HL-60/S4 (cell line): Measurements from ENCODE around the gene LYPD1.

ENCODE experiments used
- in situ Hi-C: fragments of 300-500 bp; cut with MboI; formaldehyde crosslinking; loops from 2 replicates; pipeline ENCODE4 v1.14.3; 2022; ENCODE audit warnings: low sequenced_read_pairs

LYPD1 gene

GRCh38 chr2:132638313-132639040 is 31.5 kb downstream of the LYPD1 start:
- in situ Hi-C loops: no loop called here

- in situ Hi-C loops: no loop called here
Observed at GRCh38 chr2:132636346-132636745, 33.7 kb downstream of the LYPD1 start.

GRCh38 chr2:132633635-132634034 is 36.4 kb downstream of the LYPD1 start:
- in situ Hi-C loops: no loop called here

- in situ Hi-C loops: no loop called here
Observed at GRCh38 chr2:132632000-132632649, 37.9 kb downstream of the LYPD1 start.

DNA sequence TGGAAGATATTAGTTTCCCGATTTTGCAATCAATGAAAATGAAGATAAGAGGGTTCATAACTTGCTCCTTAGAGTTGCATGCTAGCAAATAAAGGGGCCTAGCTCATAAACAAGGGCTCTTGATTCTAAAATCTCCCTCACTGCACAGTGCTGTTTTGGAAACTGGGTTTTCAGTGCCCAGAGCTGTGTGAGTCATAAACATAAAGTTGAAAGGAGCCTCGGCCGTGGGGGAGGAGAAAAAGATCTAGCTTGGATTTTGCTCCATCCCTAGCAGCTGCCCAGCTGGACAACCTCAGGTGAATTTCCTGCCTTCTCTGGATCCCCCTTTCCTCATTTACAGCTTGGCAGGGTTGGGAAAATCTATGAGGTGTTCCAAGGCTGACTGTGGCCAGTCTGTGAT is 42.5 kb downstream of the LYPD1 start:
- in situ Hi-C loops: no loop called here

- in situ Hi-C loops: no loop called here
Observed at GRCh38 chr2:132623096-132623839, 46.7 kb downstream of the LYPD1 start.

DNA sequence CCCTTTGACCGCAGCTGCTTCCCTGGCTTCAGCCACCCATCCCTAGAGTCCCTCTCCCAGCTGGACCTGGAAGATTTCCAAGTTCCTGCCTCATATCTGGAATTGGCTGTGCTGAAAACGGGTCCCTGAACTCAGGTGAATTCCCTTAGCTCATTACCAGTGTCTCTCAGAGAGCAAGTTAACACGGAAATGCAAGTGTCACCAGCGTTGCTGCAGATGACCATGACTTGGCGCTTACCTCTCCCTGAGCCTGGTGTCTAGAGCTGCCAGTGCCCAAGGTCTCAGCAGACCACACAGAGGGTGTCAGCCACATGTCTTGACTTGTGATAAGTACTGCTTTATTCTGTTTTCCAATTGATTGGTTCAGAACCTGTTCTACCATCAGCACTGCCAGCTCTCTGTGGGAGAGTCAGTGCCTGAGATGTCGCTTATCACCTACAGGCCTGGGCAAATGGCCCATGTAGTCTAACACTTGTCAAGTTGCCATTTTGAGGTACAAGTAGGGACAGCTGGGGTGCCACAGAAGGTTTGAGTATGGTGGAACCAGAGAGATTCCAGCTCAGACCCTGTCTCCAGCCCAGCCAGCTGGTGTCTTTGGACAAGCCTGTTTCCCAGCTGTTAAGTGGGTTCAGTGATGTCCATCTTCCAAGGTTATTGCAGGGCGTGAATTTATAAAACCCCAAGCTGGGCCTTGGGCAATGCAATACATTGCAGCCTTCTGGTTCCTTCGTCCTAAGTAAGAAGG is 48.7 kb downstream of the LYPD1 start:
- in situ Hi-C loops: no loop called here

- in situ Hi-C loops: no loop called here
Observed at GRCh38 chr2:132620115-132620514, 49.9 kb downstream of the LYPD1 start.

GRCh38 chr2:132618734-132619133 is 51.3 kb downstream of the LYPD1 start:
- in situ Hi-C loops: no loop called here

DNA sequence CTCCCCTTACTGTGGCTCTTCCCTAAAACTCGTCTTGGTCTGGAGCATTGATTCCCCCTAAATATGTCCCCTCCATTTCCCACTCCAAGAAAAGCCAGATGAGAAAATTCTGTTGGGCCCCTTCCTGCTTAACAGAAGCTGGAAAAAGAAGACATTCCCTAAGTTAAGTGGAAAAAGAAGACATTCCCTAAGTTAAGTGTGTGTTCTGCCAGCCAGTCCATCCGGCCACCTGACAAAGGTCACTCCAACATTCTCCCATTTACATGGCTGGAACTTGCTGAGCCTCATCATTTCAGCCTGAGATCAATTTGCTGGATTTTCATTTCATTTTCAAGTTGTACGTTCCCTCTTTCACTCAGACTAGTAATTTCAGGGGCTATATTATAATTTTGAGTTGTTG is 52.0 kb downstream of the LYPD1 start:
- in situ Hi-C loops: no loop called here

- in situ Hi-C loops: no loop called here
Observed at GRCh38 chr2:132615329-132616085, 54.5 kb downstream of the LYPD1 start.

- in situ Hi-C loops: no loop called here
Observed at GRCh38 chr2:132611719-132612118, 58.3 kb downstream of the LYPD1 start.

- in situ Hi-C loops: no loop called here
Observed at GRCh38 chr2:132609101-132609890, 60.7 kb downstream of the LYPD1 start.

DNA sequence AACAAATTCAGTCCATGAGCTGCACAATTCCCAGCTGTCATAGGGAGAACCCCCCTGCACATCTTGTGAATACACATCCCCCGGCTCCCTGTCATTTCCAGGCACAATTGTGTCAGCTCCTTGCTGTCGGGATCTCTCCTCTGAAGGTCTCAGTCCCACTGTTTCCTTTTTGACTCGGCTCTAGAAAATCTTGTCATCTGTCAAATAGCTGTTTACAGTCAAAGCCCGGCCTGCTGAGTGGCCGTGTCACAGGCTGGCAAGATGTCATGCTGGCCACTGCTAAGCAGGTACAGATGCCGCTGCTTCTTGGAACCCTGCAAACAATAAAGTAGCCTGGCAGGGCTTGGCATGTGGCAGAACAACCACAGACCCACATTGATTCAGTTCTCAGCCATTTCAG is 61.7 kb downstream of the LYPD1 start:
- in situ Hi-C loops: no loop called here

DNA sequence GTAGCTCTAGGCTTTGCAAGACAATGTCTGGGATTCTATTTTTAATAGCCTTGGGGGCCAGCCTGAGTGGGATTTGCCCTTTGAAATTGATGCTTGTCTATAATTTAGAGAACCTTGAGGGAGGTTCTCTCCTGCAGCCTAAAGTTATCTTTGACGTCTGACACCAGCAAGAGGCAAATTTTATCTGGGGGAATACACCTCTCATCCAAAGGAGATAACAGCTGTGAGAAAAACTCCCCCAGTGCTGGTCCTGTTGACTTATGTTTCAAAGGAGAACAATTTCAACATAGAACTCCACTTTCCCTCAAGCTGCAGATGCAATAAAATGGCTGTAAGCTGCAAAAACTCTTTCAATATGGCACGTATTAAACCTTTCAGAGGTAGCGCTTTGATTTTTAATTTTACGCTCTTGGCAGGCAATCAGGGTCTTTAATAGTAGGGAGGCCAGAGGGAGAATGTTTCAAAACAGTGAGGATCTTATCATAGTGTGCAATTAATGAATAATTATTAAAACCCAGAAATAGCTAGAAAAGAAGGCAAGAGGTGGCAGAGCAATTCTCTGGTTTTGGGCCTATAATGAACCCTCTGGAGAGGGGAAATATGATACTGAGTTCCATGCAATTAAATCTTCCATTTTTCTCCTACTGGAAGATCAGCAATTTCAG is 62.4 kb downstream of the LYPD1 start:
- in situ Hi-C loops: no loop called here

- in situ Hi-C loops: no loop called here
Observed at GRCh38 chr2:132606649-132607048, 63.4 kb downstream of the LYPD1 start.

DNA sequence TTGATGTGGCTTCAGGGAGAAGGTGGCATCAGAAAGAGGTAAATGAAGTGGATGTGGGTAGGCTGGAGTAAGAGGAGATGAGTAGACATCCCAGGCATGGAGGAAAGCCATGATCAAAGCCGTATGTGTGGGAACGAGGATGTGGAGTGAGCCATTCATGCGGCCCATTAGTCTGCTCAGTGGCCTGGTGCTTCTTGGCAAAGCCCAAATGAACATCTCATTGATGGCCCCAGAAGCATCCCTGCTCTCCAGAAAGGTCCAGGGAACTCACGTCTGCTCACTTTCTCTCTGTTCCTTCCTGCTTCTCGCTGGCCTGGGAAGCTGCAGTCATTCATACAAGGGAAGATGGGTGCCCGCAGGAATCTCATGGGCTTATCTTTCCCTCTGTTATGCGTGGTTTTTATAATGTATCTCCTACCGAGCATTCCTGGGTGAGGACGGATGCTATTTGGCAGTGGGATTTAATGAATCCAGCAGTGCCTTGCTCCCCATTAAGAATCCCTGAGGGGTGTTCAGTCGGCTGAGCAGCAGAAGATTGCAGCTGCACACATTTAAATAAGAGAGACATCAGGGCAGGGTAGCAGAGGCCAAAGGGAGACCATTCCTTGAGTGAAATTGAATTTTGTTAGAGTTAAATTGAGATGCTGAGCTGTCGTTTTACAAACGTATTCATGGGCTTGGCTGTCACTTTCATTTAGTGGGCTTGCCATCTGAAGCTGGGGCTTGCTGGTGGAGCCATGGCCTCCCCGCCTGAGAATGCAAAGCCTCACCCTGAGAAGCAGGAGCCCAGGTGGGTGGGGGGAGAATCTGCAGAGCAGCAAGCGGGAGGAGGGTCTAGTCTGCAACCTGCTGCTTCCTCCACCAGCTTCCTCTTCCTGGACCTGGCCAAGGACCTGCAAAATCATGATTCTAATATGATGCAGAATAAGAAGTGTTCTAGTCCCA is 64.5 kb downstream of the LYPD1 start:
- in situ Hi-C loops: no loop called here

DNA sequence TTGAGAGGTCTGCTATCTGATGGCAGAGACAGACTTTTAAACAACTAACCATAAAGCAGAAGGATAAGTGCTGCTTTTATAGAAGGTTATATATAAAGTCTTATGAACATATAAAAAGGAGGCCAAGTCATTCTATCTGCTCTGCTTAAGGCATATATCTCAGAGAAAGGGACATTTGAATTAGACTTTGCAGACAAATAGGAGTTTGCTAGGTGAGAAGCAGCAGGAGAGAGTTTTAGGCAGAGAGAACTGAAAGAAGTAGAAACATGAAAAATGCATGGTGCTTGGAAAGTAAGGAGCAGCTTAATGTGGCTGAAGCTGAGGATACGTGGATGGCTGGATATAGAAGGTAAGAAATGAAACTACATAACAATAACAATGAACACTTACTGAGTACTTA is 65.4 kb downstream of the LYPD1 start:
- in situ Hi-C loops: no loop called here
